ENCODE measurements around the gene CXorf38.
"Not testable (repeated sequence)": the region's sequence is repeated elsewhere in the genome, so short reads cannot be mapped to it uniquely, and the experiment has no call there.

DNA sequence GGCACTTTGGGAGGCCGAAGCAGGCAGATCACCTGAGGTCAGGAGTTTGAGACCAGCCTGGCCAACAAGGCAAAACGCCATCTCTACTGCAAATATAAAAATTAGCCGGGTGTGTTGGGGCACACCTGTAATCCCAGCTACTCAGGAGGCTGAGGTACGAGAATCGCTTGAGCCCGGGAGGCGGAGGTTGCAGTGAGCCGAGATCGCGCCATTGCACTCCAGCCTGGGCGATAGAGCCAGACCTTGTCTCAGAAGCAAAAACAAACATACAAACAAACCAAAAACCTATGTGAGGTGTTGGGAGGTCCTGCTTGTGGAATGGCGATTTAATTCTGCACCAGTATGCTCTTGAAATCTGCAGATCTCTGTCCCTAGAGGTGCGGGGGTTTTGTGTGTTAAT lies 65.2 kb downstream of the CXorf38 start:
- TF ChIP-seq POLR2A (IDR thresholded peaks at IDR 0.05; ENCODE audit: control extremely low read depth in 1 of 2, low read depth in 2 of 2, low read length in 2 of 2); SP1 (IDR thresholded peaks at IDR 0.05; ENCODE audit: low read depth, low read length); NANOG (IDR thresholded peaks at IDR 0.05; ENCODE audit: insufficient read depth, low read depth, low read length, poor library complexity, severe bottlenecking); EP300 (IDR thresholded peaks at IDR 0.05; ENCODE audit: borderline replicate concordance in 1 of 2, low read depth in 2 of 2, low read length in 2 of 2): not testable (repeated sequence)
- TF ChIP-seq, protein P1, sequence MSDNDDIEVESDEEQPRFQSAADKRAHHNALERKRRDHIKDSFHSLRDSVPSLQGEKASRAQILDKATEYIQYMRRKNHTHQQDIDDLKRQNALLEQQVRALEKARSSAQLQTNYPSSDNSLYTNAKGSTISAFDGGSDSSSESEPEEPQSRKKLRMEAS (IDR thresholded peaks at IDR 0.05) = not testable (repeated sequence)
- TF ChIP-seq, protein P2, sequence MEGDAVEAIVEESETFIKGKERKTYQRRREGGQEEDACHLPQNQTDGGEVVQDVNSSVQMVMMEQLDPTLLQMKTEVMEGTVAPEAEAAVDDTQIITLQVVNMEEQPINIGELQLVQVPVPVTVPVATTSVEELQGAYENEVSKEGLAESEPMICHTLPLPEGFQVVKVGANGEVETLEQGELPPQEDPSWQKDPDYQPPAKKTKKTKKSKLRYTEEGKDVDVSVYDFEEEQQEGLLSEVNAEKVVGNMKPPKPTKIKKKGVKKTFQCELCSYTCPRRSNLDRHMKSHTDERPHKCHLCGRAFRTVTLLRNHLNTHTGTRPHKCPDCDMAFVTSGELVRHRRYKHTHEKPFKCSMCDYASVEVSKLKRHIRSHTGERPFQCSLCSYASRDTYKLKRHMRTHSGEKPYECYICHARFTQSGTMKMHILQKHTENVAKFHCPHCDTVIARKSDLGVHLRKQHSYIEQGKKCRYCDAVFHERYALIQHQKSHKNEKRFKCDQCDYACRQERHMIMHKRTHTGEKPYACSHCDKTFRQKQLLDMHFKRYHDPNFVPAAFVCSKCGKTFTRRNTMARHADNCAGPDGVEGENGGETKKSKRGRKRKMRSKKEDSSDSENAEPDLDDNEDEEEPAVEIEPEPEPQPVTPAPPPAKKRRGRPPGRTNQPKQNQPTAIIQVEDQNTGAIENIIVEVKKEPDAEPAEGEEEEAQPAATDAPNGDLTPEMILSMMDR (IDR thresholded peaks at IDR 0.05; ENCODE audit: control extremely low read depth in 1 of 3, insufficient read depth in 1 of 3, low read depth in 1 of 3, low read length in 3 of 3) = not testable (repeated sequence)
- TF ChIP-seq, protein P3, sequence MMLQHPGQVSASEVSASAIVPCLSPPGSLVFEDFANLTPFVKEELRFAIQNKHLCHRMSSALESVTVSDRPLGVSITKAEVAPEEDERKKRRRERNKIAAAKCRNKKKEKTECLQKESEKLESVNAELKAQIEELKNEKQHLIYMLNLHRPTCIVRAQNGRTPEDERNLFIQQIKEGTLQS (IDR thresholded peaks at IDR 0.05; ENCODE audit: insufficient read depth, low read depth, low read length) = not testable (repeated sequence)

Data from H1 (cell line).